ENCODE data around the gene SOX15.

- TF ChIP-seq GLIS2 (tag by site-specific recombination; IDR thresholded peaks at IDR 0.05) (no peak), ZBTB1 (tag by site-specific recombination; IDR thresholded peaks at IDR 0.05) (no peak), SETDB1 (IDR thresholded peaks at IDR 0.05; ENCODE audit: insufficient read length, low read length) (no peak), ZNF341 (tag by site-specific recombination; IDR thresholded peaks at IDR 0.05; ENCODE audit: low read depth) (no peak), CTCF (tag by site-specific recombination; IDR thresholded peaks at IDR 0.05) (no peak), ZNF580 (tag by site-specific recombination; IDR thresholded peaks at IDR 0.05) (no peak), SP2 (tag by site-specific recombination; IDR thresholded peaks at IDR 0.05) (no peak), ZBTB8A (tag by site-specific recombination; IDR thresholded peaks at IDR 0.05) (no peak), YY1 (tag by site-specific recombination; IDR thresholded peaks at IDR 0.05) (no peak), ZNF561 (tag by site-specific recombination; IDR thresholded peaks at IDR 0.05; ENCODE audit: borderline replicate concordance) (no peak), ZNF785 (tag by site-specific recombination; IDR thresholded peaks at IDR 0.05) (no peak), BCL11A (tag by site-specific recombination; IDR thresholded peaks at IDR 0.05; ENCODE audit: low read depth) (no peak), ZNF792 (tag by site-specific recombination; IDR thresholded peaks at IDR 0.05) (no peak), ZNF394 (tag by site-specific recombination; IDR thresholded peaks at IDR 0.05; ENCODE audit: borderline replicate concordance) (no peak)
These were observed 26.6 kb downstream of the SOX15 start for GRCh38 chr17:7563115-7563869.
